OCI-LY7 (cell line): ENCODE measurements around the gene RNF149.

ENCODE experiments used
- CTCF ChIP-seq: fragments of 200-600 bp; sonication (generic); conservative IDR thresholded peaks from 2 replicates; pipeline ENCODE4 v1.5.1; 2014; ENCODE audit warnings: mild to moderate bottlenecking, antibody characterized with exemption, low read length, moderate library complexity, mixed read lengths
- EZH2phosphoT487 ChIP-seq: fragments of 200-600 bp; sonication (generic); IDR thresholded peaks from 2 replicates; pipeline ENCODE4 v1.6.1; 2018; ENCODE audit warnings: low read depth, borderline replicate concordance, mild to moderate bottlenecking, mixed run types, antibody characterized with exemption, low read length, moderate library complexity, mixed read lengths

GRCh38 chr2:101305035-101305434, 3.5 kb downstream of the RNF149 start:
- TF ChIP-seq CTCF (no peak), EZH2phosphoT487 (no peak)
